PC-9 (cell line): ENCODE measurements around the gene GCA. TPM values are rescaled to one million over a fixed set of nuclear protein-coding genes. Genes with fewer than 3 reads are reported as not detected.

ENCODE experiments used
- BruUV-seq: library from RNA; stranded (reverse); fragments of 400-500 nt; replicated peaks from 2 replicates; lab custom pipeline; 2021; lab: Mats Ljungman, UMichigan
- CTCF ChIA-PET: fragments of 300-600 bp; sonication (Branson Sonifier 250); formaldehyde crosslinking; loops from one replicate; lab custom pipeline; 2022; ENCODE audit warnings: antibody characterized with exemption; lab: Charles Lee
- POLR2A ChIA-PET: fragments of 300-600 bp; sonication (Branson Sonifier 250); formaldehyde crosslinking; loops from one replicate; lab custom pipeline; 2022; ENCODE audit warnings: antibody characterized with exemption; ENCODE audit not compliant: unreplicated experiment; lab: Charles Lee
- DNase-seq, 2 experiments: peaks; one replicate each; pipeline versions ENCODE4 v3.0.0 to v3.0.0-alpha.2; 2015 to 2022; ENCODE audit warnings: mixed read lengths in 1 of 2
- H2AFZ ChIP-seq: fragments of 200-600 bp; sonication (generic); 2 replicates; pipeline ENCODE4 v1.8.1; 2017; ENCODE audit warnings: antibody characterized with exemption
- H3F3A ChIP-seq: fragments of 200-600 bp; sonication (generic); 2 replicates; pipeline ENCODE4 v1.8.1; 2017; ENCODE audit warnings: antibody characterized with exemption, mild to moderate bottlenecking, low read depth; ENCODE audit not compliant: insufficient read depth
- H3K27ac ChIP-seq: fragments of 200-600 bp; sonication (generic); 2 replicates; pipeline ENCODE4 v1.6.1; 2016; ENCODE audit warnings: mixed run types
- H3K27me3 ChIP-seq: fragments of 200-600 bp; sonication (generic); 2 replicates; pipeline ENCODE4 v1.6.1; 2016; ENCODE audit warnings: low read depth, mixed run types; ENCODE audit not compliant: insufficient read depth
- H3K36me3 ChIP-seq: fragments of 200-600 bp; sonication (generic); 2 replicates; pipeline ENCODE4 v1.6.1; 2016; ENCODE audit warnings: low read depth, mixed run types
- H3K4me1 ChIP-seq: fragments of 200-600 bp; sonication (generic); replicated peaks from 2 replicates; pipeline ENCODE4 v1.6.1; 2016; ENCODE audit warnings: mixed run types; ENCODE audit not compliant: insufficient read depth
- H3K4me2 ChIP-seq: fragments of 200-600 bp; sonication (generic); 2 replicates; pipeline ENCODE4 v1.6.1; 2017; ENCODE audit warnings: mixed run types
- H3K4me3 ChIP-seq: fragments of 200-600 bp; sonication (generic); 2 replicates; pipeline ENCODE4 v1.6.1; 2016; ENCODE audit warnings: mixed run types
- H3K79me2 ChIP-seq: fragments of 200-600 bp; sonication (generic); 2 replicates; pipeline ENCODE4 v1.6.1; 2017; ENCODE audit warnings: low read depth, mixed run types
- H3K9me2 ChIP-seq: fragments of 200-600 bp; sonication (generic); 2 replicates; pipeline ENCODE4 v1.8.1; 2017; ENCODE audit warnings: mild to moderate bottlenecking; ENCODE audit not compliant: insufficient read depth
- H3K9me3 ChIP-seq: fragments of 200-600 bp; sonication (generic); 2 replicates; pipeline ENCODE4 v1.8.1; 2016; ENCODE audit warnings: low read depth; ENCODE audit not compliant: insufficient read depth
- H4K20me1 ChIP-seq: fragments of 200-600 bp; sonication (generic); 2 replicates; pipeline ENCODE4 v1.8.1; 2017; ENCODE audit not compliant: insufficient read depth
- CTCF ChIP-seq: fragments of 200-600 bp; sonication (generic); conservative IDR thresholded peaks from 2 replicates; pipeline ENCODE4 v1.6.1; 2017; ENCODE audit warnings: mixed run types, antibody characterized with exemption, mild to moderate bottlenecking, moderate library complexity
- EZH2 ChIP-seq: fragments of 200-600 bp; sonication (generic); IDR thresholded peaks from 2 replicates; pipeline ENCODE4 v1.8.0; 2017; ENCODE audit warnings: antibody characterized with exemption, low read depth
- intact Hi-C: fragments of 100-400 bp; cut with micrococcal nuclease; formaldehyde crosslinking; loops from one replicate; pipeline ENCODE4 v1.10.0; 2022; ENCODE audit not compliant: unreplicated experiment
- total RNA-seq: library from RNA; stranded (reverse); gene quantifications from 2 replicates; pipeline ENCODE4 v1.2.3, GENCODE V29; 2021

GCA gene
- total RNA-seq, 1 experiment from 2014 or later: 13.4 TPM

- Histone ChIP-seq H4K20me1 (no peaks in the 10 kb centered on the region), H3K4me3 (no peak overlapping the region), H3K9me2 (no peaks in the 10 kb centered on the region), H3K4me1 (no peaks in the 10 kb centered on the region), H3K27ac (no peak overlapping the region), H3K4me2 (no peak overlapping the region), H3K79me2 (no peaks in the 10 kb centered on the region), H3F3A (no peaks in the 10 kb centered on the region), H3K27me3 (no peaks in the 10 kb centered on the region), H2AFZ (no peak overlapping the region), H3K9me3 (no peaks in the 10 kb centered on the region), H3K36me3 (no peaks in the 10 kb centered on the region)
- intact Hi-C loops: no loop called here
- DNase-seq: no peak
- ChIA-PET POLR2A (no interaction called here), CTCF (no interaction called here)
- TF ChIP-seq EZH2: no peak
- TF ChIP-seq CTCF: no peak
- BruUV-seq: no TSS peak
These were observed 16.1 kb upstream of the GCA start for GRCh38 chr2:162327806-162328205.

DNA sequence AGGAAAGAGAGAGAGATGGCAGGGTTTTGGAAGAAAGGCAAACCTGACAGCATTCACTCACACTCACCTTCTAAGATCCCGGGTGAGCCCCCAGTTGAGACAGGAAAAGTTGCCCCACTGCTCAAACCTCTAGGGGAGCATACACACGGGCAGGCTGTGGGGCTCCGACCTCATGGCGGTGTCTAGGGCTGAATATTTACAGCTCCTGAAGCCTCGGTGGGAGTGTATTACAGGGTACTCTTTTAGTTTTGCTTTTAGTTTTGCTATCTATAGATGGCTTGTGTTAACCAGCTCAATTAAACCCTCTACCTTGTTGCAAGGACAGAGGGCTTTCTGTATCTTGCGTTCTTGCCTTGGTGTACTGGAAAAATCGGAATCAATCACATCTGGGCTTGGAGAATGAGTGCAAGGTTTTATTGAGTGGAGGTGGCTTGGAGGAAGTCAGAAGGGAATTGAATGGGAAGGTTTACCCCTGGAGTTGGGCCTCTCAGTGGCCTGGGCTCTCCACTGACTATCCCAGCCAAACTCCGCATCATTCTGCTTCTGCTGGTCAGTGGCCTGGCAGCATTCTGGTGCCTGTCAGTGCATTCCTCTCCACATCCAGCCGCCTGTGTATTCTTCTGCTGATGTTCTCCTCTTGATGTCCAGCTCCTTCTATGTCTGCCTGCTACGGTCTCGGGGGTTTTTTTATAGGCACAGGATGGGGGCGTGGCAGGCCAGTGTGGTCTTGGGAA lies 15.3 kb upstream of the GCA start:
- Histone ChIP-seq H3K36me3 (no peaks in the 10 kb centered on the region), H3K4me3 (no peak overlapping the region), H2AFZ (no peak overlapping the region), H3K9me3 (no peaks in the 10 kb centered on the region), H3K9me2 (no peaks in the 10 kb centered on the region), H3K79me2 (no peaks in the 10 kb centered on the region), H3K27me3 (no peaks in the 10 kb centered on the region), H3K4me1 (no peaks in the 10 kb centered on the region), H3K4me2 (no peak overlapping the region), H3K27ac (no peak overlapping the region), H4K20me1 (no peaks in the 10 kb centered on the region), H3F3A (no peaks in the 10 kb centered on the region)
- no TSS peak for BruUV-seq
- POLR2A ChIA-PET: no interaction called here
- TF ChIP-seq EZH2 (no peak), CTCF (no peak)
- CTCF ChIA-PET: no interaction called here
- DNase-seq: no peak
- intact Hi-C loops: no loop called here

DNA sequence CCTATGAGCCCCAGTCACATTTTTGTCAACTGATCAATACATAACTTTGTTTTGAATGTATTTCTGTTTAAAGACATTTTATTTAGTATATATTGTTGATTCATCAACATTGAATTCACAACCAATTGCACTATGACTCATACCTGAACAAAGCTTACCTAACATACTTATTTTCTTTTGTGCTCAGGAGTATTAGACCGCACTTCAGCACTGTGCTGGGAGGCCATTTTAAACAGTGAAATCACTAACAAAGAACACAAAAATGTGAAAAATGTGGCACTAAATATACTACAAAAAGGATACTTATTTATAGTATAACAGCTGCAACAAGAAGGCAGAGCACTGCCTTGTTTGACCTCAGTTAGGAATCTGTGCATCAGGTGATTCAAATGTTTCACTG lies 13.1 kb upstream of the GCA start:
- DNase-seq: no peak
- TF ChIP-seq CTCF: no peak
- no peak for TF ChIP-seq EZH2
- H3K27ac ChIP-seq: no peak overlapping the region
- H3K36me3 ChIP-seq: no peaks in the 10 kb centered on the region
- intact Hi-C loops: no loop called here
- no peaks in the 10 kb centered on the region for H4K20me1 ChIP-seq
- no TSS peak for BruUV-seq
- H3K4me1 ChIP-seq: no peaks in the 10 kb centered on the region
- H3K27me3 ChIP-seq: no peaks in the 10 kb centered on the region
- CTCF ChIA-PET: no interaction called here
- H3F3A ChIP-seq: no peaks in the 10 kb centered on the region
- H2AFZ ChIP-seq: no peak overlapping the region
- no peak overlapping the region for H3K4me2 ChIP-seq
- POLR2A ChIA-PET: no interaction called here
- no peaks in the 10 kb centered on the region for H3K9me2 ChIP-seq
- no peaks in the 10 kb centered on the region for H3K79me2 ChIP-seq
- H3K9me3 ChIP-seq: no peaks in the 10 kb centered on the region
- H3K4me3 ChIP-seq: no peak overlapping the region
